ENCODE measurements around the gene VPS13D. TPM values are rescaled to one million over a fixed set of nuclear protein-coding genes. Genes with fewer than 3 reads are reported as not detected.

Gene VPS13D
- total and polyA plus RNA-seq, 2 experiments from 2014 or later: 9.7 to 35.7 TPM

DNA sequence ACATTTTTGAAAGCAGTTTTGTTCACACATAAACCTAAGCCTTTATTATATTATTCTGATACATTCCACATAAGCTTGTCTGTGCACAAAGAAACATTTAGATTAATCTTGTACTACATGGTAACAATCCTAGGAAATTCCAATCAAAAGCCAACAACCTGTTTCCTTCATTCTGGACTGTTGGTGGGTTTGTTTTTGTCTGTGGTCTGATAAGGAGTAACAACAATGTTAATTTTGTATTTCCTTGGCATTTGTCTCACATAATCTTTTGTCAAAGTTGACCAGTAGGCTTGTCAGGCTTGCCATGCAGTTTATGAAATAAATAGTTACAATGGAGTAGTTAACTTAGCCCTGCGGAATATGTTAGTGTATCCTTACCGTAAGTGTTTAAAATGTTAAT, 204.9 kb downstream of the VPS13D start:
- H3K27ac ChIP-seq: no peak overlapping the region
- no peaks in the 10 kb centered on the region for H3K27me3 ChIP-seq

DNA sequence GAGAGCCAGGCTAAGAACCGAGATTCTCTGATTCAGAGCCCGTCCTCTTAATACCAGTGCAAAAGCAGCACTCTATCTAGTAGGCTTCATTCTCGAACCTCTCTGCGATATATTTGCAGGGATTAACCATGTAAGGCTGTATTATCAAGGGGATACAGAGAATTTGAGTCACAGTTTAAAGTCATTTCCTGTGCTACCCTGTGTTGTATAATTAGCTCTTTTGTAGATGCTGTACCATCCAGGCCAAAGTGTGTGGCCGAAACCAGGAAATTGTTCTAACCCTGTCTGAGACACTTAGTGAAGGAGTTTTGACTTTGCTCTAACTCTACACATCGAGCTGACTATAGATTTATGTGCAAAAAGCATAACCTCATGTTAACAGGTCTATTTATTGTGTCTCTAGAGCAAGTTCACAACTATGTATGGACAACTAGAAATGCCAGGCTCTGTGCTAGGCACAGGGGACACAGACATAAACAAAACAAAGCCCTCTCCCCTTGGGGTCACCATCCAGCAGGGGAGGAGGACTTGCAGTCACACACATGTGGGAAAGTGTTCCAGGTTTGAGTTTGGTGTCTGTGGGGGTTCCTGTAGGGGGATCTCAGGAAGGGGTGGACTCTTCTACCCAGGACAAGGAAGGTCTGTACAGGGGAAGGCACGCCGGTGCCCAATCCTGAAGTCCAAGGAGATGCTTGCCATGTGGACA, 206.0 kb downstream of the VPS13D start:
- no peaks in the 10 kb centered on the region for H3K36me3 ChIP-seq
- no peak overlapping the region for H3K4me3 ChIP-seq
- TF ChIP-seq, protein P1, sequence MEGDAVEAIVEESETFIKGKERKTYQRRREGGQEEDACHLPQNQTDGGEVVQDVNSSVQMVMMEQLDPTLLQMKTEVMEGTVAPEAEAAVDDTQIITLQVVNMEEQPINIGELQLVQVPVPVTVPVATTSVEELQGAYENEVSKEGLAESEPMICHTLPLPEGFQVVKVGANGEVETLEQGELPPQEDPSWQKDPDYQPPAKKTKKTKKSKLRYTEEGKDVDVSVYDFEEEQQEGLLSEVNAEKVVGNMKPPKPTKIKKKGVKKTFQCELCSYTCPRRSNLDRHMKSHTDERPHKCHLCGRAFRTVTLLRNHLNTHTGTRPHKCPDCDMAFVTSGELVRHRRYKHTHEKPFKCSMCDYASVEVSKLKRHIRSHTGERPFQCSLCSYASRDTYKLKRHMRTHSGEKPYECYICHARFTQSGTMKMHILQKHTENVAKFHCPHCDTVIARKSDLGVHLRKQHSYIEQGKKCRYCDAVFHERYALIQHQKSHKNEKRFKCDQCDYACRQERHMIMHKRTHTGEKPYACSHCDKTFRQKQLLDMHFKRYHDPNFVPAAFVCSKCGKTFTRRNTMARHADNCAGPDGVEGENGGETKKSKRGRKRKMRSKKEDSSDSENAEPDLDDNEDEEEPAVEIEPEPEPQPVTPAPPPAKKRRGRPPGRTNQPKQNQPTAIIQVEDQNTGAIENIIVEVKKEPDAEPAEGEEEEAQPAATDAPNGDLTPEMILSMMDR (IDR thresholded peaks at IDR 0.05; ENCODE audit: low read depth, low read length): no peak
- H3K9me3 ChIP-seq (ENCODE audit: low read depth): no peaks in the 10 kb centered on the region
- H3K27ac ChIP-seq: no peak overlapping the region
- peaks cover 28% of the 10 kb centered on the region for H3K4me1 ChIP-seq (ENCODE audit: low read depth)
- DNase-seq (ENCODE audit: low read depth in 1 of 2, low spot score in 1 of 2): peak in 1 of 2 donors; percentile 69
- H3K27me3 ChIP-seq: no peaks in the 10 kb centered on the region

More for the DNA sequence above, 204.9 kb downstream of the VPS13D start:
- peaks cover 28% of the 10 kb centered on the region for H3K4me1 ChIP-seq (ENCODE audit: low read depth)
- TF ChIP-seq, protein P1 (IDR thresholded peaks at IDR 0.05; ENCODE audit: low read depth, low read length): no peak
- no peak overlapping the region for H3K4me3 ChIP-seq
- no peaks in the 10 kb centered on the region for H3K9me3 ChIP-seq (ENCODE audit: low read depth)
- peak in 1 of 2 donors; percentile 45 for DNase-seq (ENCODE audit: low read depth in 1 of 2, low spot score in 1 of 2)
- no peaks in the 10 kb centered on the region for H3K36me3 ChIP-seq

GRCh38 chr1:12436345-12436658, 206.5 kb downstream of the VPS13D start:
- Histone ChIP-seq H3K27ac (no peak overlapping the region), H3K4me1 (ENCODE audit: low read depth) (peaks cover 24% of the 10 kb centered on the region), H3K4me3 (no peak overlapping the region), H3K27me3 (no peaks in the 10 kb centered on the region), H3K9me3 (ENCODE audit: low read depth) (no peaks in the 10 kb centered on the region), H3K36me3 (no peaks in the 10 kb centered on the region)
- TF ChIP-seq, protein P1 (IDR thresholded peaks at IDR 0.05; ENCODE audit: low read depth, low read length): no peak
- DNase-seq (ENCODE audit: low read depth in 1 of 2, low spot score in 1 of 2): no peak

DNA sequence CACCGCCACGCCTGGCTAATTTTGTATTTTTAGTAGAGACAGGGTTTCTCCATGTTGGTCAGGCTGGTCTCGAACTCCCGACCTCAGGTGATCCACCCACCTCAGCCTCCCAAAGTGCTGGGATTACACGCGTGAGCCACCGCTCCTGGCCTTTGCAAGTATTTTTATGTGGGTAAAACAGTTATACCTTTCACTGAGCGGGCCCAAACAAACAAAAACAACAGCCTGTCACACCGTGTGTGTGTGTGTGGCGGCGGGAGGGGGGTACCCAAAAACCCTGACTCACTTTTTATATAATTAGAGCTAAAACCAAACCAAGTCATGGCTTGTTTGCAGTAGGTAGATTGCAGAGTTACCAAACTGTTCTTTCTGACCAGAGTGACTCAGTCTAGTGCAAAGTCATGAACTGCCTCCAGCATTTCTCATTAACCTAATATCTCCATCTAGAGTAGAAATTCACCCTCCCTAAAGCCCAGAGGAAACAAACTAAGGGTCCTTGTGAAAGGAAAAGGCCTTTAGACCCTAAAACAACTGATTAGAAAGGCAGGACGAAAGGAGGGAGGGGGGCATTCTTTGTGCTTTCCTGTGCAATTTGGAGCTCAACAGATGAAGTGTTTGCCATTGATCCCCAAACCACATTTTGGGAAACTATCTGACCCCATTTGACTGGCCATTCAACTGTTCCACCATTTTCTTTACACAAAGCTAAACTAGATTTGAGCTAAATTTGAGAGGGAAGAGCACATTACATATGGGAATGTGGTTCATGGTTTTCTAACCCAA, 207.2 kb downstream of the VPS13D start:
- Histone ChIP-seq H3K4me1 (ENCODE audit: low read depth) (peaks cover 19% of the 10 kb centered on the region), H3K9me3 (ENCODE audit: low read depth) (no peaks in the 10 kb centered on the region), H3K36me3 (no peaks in the 10 kb centered on the region), H3K27ac (no peak overlapping the region), H3K4me3 (no peak overlapping the region), H3K27me3 (no peaks in the 10 kb centered on the region)
- TF ChIP-seq, protein P1 (IDR thresholded peaks at IDR 0.05; ENCODE audit: low read depth, low read length): no peak
- DNase-seq (ENCODE audit: low read depth in 1 of 2, low spot score in 1 of 2): peak in 1 of 2 donors; percentile 53

DNA sequence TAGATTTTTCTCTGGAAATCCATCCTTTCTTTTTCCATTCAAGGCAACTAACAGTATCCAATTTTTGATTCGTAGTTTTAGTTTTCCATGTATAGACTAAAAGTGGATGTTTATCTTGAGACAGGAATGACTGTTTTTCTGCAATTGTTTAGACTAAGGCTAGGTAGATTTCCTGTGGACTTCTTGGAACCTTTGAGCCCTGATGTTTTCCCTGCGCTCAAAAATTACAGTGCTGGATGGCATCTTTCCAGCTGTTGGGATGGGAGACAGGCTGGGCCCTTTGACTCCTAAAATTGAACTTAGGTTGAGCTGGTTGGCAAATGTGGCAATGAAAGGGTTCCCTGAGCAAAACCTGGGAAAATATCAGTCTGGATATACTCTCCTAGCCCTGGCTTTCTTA, 207.8 kb downstream of the VPS13D start:
- Histone ChIP-seq H3K27ac (no peak overlapping the region), H3K27me3 (no peaks in the 10 kb centered on the region), H3K4me1 (ENCODE audit: low read depth) (peaks cover 19% of the 10 kb centered on the region), H3K36me3 (no peaks in the 10 kb centered on the region), H3K4me3 (no peak overlapping the region), H3K9me3 (ENCODE audit: low read depth) (no peaks in the 10 kb centered on the region)
- TF ChIP-seq, protein P1 (IDR thresholded peaks at IDR 0.05; ENCODE audit: low read depth, low read length): no peak
- DNase-seq (ENCODE audit: low read depth in 1 of 2, low spot score in 1 of 2): no peak
